ENCODE data around the gene YPEL2. TPM values are rescaled to one million over a fixed set of nuclear protein-coding genes. Genes with fewer than 3 reads are reported as not detected.

YPEL2 gene
- polyA plus RNA-seq, 3 donors from 2014 or later, result 5.6 to 13.0 (median 11.0) TPM

GRCh38 chr17:59436900-59437299, 105.4 kb downstream of the YPEL2 start:
- Mint-ChIP-seq H3K27me3 (ENCODE audit: low read depth in 3 of 3) (peaks cover 2 to 13% (median 2%) of the 10 kb centered on the region in 3 donors), H3K4me1 (peaks cover 5 to 7% of the 10 kb centered on the region in 2 donors), H3K36me3 (no peaks in the 10 kb centered on the region), H3K9me3 (no peaks in the 10 kb centered on the region), H3K4me3 (no peak overlapping the region), H3K27ac (no peak overlapping the region)
- no peak for DNase-seq

- peaks cover 0 to 13% (median under 1%) of the 10 kb centered on the region in 3 donors for H3K27me3 Mint-ChIP-seq (ENCODE audit: low read depth in 3 of 3)
- peaks cover 5 to 7% of the 10 kb centered on the region in 2 donors for H3K4me1 Mint-ChIP-seq
- no peak overlapping the region for H3K4me3 Mint-ChIP-seq
- H3K27ac Mint-ChIP-seq, result no peak overlapping the region
- DNase-seq, result no peak
- H3K9me3 Mint-ChIP-seq, result no peaks in the 10 kb centered on the region
- no peaks in the 10 kb centered on the region for H3K36me3 Mint-ChIP-seq
Measured at GRCh38 chr17:59437791-59438281, 106.4 kb downstream of the YPEL2 start.

GRCh38 chr17:59439262-59439661, 107.8 kb downstream of the YPEL2 start:
- Mint-ChIP-seq H3K27me3 (ENCODE audit: low read depth in 3 of 3) (peaks cover 0 to 13% (median 0%) of the 10 kb centered on the region in 3 donors), H3K36me3 (no peaks in the 10 kb centered on the region), H3K9me3 (no peaks in the 10 kb centered on the region), H3K4me3 (no peak overlapping the region), H3K4me1 (peaks cover 5 to 7% of the 10 kb centered on the region in 2 donors), H3K27ac (no peak overlapping the region)
- DNase-seq, result no peak

- Mint-ChIP-seq H3K9me3 (no peaks in the 10 kb centered on the region), H3K4me3 (no peak overlapping the region), H3K27me3 (ENCODE audit: low read depth in 3 of 3) (peaks cover 0 to 10% (median 0%) of the 10 kb centered on the region in 3 donors), H3K36me3 (no peaks in the 10 kb centered on the region), H3K4me1 (peaks cover 5 to 7% of the 10 kb centered on the region in 2 donors), H3K27ac (no peak overlapping the region)
- no peak for DNase-seq
Measured at GRCh38 chr17:59439741-59440211, 108.3 kb downstream of the YPEL2 start.

GRCh38 chr17:59440757-59441463, 109.5 kb downstream of the YPEL2 start:
- H3K36me3 Mint-ChIP-seq, result no peaks in the 10 kb centered on the region
- no peak overlapping the region for H3K27ac Mint-ChIP-seq

GRCh38 chr17:59441464-59442096, 110.1 kb downstream of the YPEL2 start:
- Mint-ChIP-seq H3K27me3 (ENCODE audit: low read depth in 3 of 3) (peaks cover 0 to 8% (median 0%) of the 10 kb centered on the region in 3 donors), H3K4me1 (peaks cover 5 to 7% of the 10 kb centered on the region in 2 donors), H3K36me3 (no peaks in the 10 kb centered on the region), H3K4me3 (no peak overlapping the region), H3K27ac (no peak overlapping the region), H3K9me3 (no peaks in the 10 kb centered on the region)
- DNase-seq, result no peak

More at GRCh38 chr17:59440757-59441463, 109.5 kb downstream of the YPEL2 start:
- peak overlapping the region in 1 of 5 donors; percentile 31 for H3K4me3 Mint-ChIP-seq
- peak; percentile 69 to 76 (median 74) for DNase-seq
- H3K4me1 Mint-ChIP-seq, result peaks cover 5 to 7% of the 10 kb centered on the region in 2 donors
- peaks cover 0 to 8% (median 0%) of the 10 kb centered on the region in 3 donors for H3K27me3 Mint-ChIP-seq (ENCODE audit: low read depth in 3 of 3)
- H3K9me3 Mint-ChIP-seq, result no peaks in the 10 kb centered on the region

- Mint-ChIP-seq H3K27me3 (ENCODE audit: low read depth in 3 of 3) (no peaks in the 10 kb centered on the region), H3K4me1 (peaks cover 5 to 7% of the 10 kb centered on the region in 2 donors), H3K27ac (no peak overlapping the region), H3K36me3 (no peaks in the 10 kb centered on the region), H3K9me3 (no peaks in the 10 kb centered on the region), H3K4me3 (no peak overlapping the region)
- no peak for DNase-seq
Measured at GRCh38 chr17:59443106-59443505, 111.7 kb downstream of the YPEL2 start.

Other genes with a start within 250 kb of the YPEL2 start
- 10 to 100 TPM in 1 of 3 donors, 1 to 10 TPM in 2; 6.0 to 12.5 (median 7.1) TPM for gene TRIM37, start 224.8 kb upstream of the YPEL2 start, polyA plus RNA-seq
- 10 to 100 TPM; 26.0 to 49.1 (median 36.4) TPM for gene SKA2, start 176.5 kb upstream of the YPEL2 start, polyA plus RNA-seq
- 1 to 10 TPM in 1 of 3 donors, under 1 TPM in 1, not detected in 1; 0.76 to 1.2 TPM for gene PRR11, start 175.9 kb upstream of the YPEL2 start, polyA plus RNA-seq
- gene SMG8, start 121.6 kb upstream of the YPEL2 start, polyA plus RNA-seq, result 10 to 100 TPM in 2 of 3 donors, 1 to 10 TPM in 1; 4.6 to 15.2 (median 13.1) TPM
- gene GDPD1, start 111.1 kb upstream of the YPEL2 start, polyA plus RNA-seq, result 1 to 10 TPM; 1.4 to 4.1 (median 2.3) TPM
- gene DHX40, start 234.0 kb downstream of the YPEL2 start, polyA plus RNA-seq, result 10 to 100 TPM; 22.1 to 26.4 (median 25.0) TPM